Measurements from ENCODE around the gene VIT.
A peak's percentile ranks its signal among the peaks of the same experiment; 100 is the strongest.

The VIT gene

GRCh38 chr2:36663851-36664695, 32.4 kb upstream of the VIT start:
- peak; percentile 69 for TF ChIP-seq CTCF (IDR thresholded peaks at IDR 0.05)
- Mint-ChIP-seq H3K27me3 (ENCODE audit: low read depth, poor library complexity) (peaks cover 3% of the 10 kb centered on the region), H3K36me3 (ENCODE audit: low read depth) (no peaks in the 10 kb centered on the region), H3K27ac (no peak overlapping the region), H3K4me1 (no peaks in the 10 kb centered on the region), H3K4me3 (no peak overlapping the region), H3K9me3 (peaks cover 7% of the 10 kb centered on the region)
- no peak for DNase-seq

DNA sequence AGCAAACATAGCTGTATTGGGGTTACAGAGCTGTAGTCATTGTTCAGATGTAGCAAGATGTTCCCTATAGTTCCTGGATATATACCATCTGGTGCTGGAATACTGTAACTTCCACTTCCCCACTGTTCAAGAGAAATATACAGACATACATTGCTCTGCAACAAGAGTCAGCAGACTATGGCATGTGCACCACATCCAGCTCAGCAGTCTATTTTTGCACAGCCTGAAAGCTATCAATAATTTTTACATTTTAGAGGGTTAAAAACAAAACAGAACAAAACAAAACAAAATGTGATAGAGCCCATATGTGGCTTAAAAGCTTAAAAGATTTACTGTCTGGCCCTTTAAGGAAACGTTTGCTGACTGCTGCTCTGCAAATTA, 31.8 kb upstream of the VIT start:
- DNase-seq, result no peak
- peaks cover 7% of the 10 kb centered on the region for H3K9me3 Mint-ChIP-seq
- no peak overlapping the region for H3K4me3 Mint-ChIP-seq
- no peak for TF ChIP-seq CTCF (IDR thresholded peaks at IDR 0.05)
- peaks cover 3% of the 10 kb centered on the region for H3K27me3 Mint-ChIP-seq (ENCODE audit: low read depth, poor library complexity)
- no peaks in the 10 kb centered on the region for H3K36me3 Mint-ChIP-seq (ENCODE audit: low read depth)
- H3K4me1 Mint-ChIP-seq, result no peaks in the 10 kb centered on the region
- H3K27ac Mint-ChIP-seq, result no peak overlapping the region

GRCh38 chr2:36667931-36668330, 28.6 kb upstream of the VIT start:
- Mint-ChIP-seq H3K36me3 (ENCODE audit: low read depth) (no peaks in the 10 kb centered on the region), H3K9me3 (no peaks in the 10 kb centered on the region), H3K27ac (no peak overlapping the region), H3K27me3 (ENCODE audit: low read depth, poor library complexity) (peaks cover 3% of the 10 kb centered on the region), H3K4me1 (no peaks in the 10 kb centered on the region), H3K4me3 (no peak overlapping the region)
- no peak for DNase-seq
- no peak for TF ChIP-seq CTCF (IDR thresholded peaks at IDR 0.05)

- Mint-ChIP-seq H3K27me3 (ENCODE audit: low read depth, poor library complexity) (peaks cover 3% of the 10 kb centered on the region), H3K4me3 (no peak overlapping the region), H3K36me3 (ENCODE audit: low read depth) (no peaks in the 10 kb centered on the region), H3K4me1 (no peaks in the 10 kb centered on the region), H3K27ac (no peak overlapping the region), H3K9me3 (no peaks in the 10 kb centered on the region)
- no peak for TF ChIP-seq CTCF (IDR thresholded peaks at IDR 0.05)
- no peak for DNase-seq
These were observed 25.5 kb upstream of the VIT start for GRCh38 chr2:36670881-36671595.

GRCh38 chr2:36671731-36672130, 24.8 kb upstream of the VIT start:
- peaks cover under 1% of the 10 kb centered on the region for H3K9me3 Mint-ChIP-seq
- no peak overlapping the region for H3K27ac Mint-ChIP-seq
- peaks cover 3% of the 10 kb centered on the region for H3K27me3 Mint-ChIP-seq (ENCODE audit: low read depth, poor library complexity)
- no peak for TF ChIP-seq CTCF (IDR thresholded peaks at IDR 0.05)
- DNase-seq, result no peak
- no peaks in the 10 kb centered on the region for H3K36me3 Mint-ChIP-seq (ENCODE audit: low read depth)
- peaks cover 1% of the 10 kb centered on the region for H3K4me1 Mint-ChIP-seq
- no peak overlapping the region for H3K4me3 Mint-ChIP-seq

All from nephron progenitor cell (in vitro differentiated cells).